ENCODE data around the gene IGFBP4. TPM values are rescaled to one million over a fixed set of nuclear protein-coding genes. Genes with fewer than 3 reads are reported as not detected.

IGFBP4 gene
- total and polyA plus RNA-seq, 2 donors (not counting 1 experiment from before 2014, with no cell fraction given), result 436 to 1,130 TPM

DNA sequence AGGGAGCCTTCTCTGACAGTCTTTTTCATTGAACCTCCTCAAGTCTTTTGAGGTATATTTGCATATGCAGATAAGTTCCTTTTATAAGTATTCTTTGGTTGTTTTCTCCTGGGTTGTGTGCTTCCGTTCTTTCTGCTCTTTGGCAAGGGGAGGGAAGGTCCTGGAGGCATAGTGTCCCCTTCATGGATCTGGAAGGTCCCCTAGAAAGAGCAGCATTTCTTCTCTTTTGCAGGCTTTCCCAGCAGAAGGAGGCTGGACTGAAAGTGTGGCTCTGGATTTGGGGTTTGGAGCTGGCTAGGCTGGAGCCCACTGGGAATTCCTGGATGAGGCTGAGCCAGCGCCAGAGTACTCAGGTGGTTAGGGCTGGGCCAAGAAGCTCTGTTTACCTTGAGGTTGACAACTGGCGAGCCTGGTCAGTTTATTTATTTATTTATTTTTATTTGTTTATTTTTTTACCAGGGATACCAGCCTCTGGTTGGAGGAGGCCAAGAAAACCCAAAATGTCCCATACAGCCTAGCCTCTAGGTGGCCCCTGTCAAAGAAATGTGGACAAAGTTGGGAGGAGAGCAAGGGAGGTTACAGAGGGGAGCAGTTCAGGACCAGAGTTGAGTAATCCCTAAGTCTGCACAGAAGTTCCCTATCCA, 20.1 kb upstream of the IGFBP4 start:
- Histone ChIP-seq H2AFZ (ENCODE audit: low read length) (no peak overlapping the region), H3K27ac (ENCODE audit: insufficient read depth, low read length) (no peak overlapping the region), H3K4me1 (ENCODE audit: control insufficient read depth, extremely low read depth, insufficient read depth, low read length) (peaks cover 2% of the 10 kb centered on the region), H3K9me3 (ENCODE audit: control insufficient read depth, insufficient read depth, low read depth, low read length) (no peaks in the 10 kb centered on the region), H3K27me3 (ENCODE audit: control insufficient read depth, insufficient read depth, low read length) (no peaks in the 10 kb centered on the region), H3K4me2 (ENCODE audit: extremely low read depth, insufficient read depth, low read length) (no peak overlapping the region), H4K20me1 (ENCODE audit: control insufficient read depth, extremely low read depth, insufficient read depth, low read length) (no peaks in the 10 kb centered on the region), H3K9ac (ENCODE audit: insufficient read depth, low read length) (no peak overlapping the region), H3K79me2 (ENCODE audit: control insufficient read depth, insufficient read depth, low read length) (no peaks in the 10 kb centered on the region), H3K4me3 (replicated peaks in 1 of 4; ENCODE audit: control extremely low read depth in 1 of 4, insufficient read depth in 1 of 4, low read depth in 3 of 4, low read length in 4 of 4) (no peak overlapping the region), H3K36me3 (ENCODE audit: control insufficient read depth, insufficient read depth, low read length) (no peaks in the 10 kb centered on the region)
- DNase-seq (ENCODE audit: low read depth in 2 of 2), result no peak
- TF ChIP-seq CTCF (conservative IDR thresholded peaks at IDR 0.05 in 1 of 2, IDR thresholded peaks at IDR 0.05 in 1 of 2; ENCODE audit: low read depth in 1 of 2, low read length in 2 of 2), result peak in 1 of 2 donors; percentile 5
- no peak for TF ChIP-seq EZH2 (IDR thresholded peaks at IDR 0.05; ENCODE audit: low read length, missing control alignments)

DNA sequence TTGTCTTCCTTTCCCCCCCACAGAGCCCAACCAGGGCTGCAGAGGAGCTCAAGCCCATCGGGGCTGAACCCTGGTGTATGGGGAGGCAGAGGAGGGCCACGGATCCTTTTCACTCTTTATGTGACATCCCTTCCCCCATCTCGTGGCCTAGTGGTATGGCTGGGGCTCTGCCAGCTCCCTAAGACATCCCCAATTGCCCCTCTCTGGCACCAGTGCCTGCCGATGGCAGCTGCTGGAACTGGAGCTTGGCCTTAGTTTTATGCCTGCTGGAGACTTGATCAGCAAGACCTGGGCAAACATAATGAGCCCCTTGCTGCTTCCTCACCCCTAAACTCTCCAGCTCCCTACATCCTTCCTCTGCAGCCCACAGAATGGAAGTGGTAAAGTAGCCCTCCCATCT, 17.5 kb upstream of the IGFBP4 start:
- H3K9ac ChIP-seq (ENCODE audit: insufficient read depth, low read length), result no peak overlapping the region
- no peaks in the 10 kb centered on the region for H3K4me1 ChIP-seq (ENCODE audit: control insufficient read depth, extremely low read depth, insufficient read depth, low read length)
- H2AFZ ChIP-seq (ENCODE audit: low read length), result no peak overlapping the region
- no peaks in the 10 kb centered on the region for H3K79me2 ChIP-seq (ENCODE audit: control insufficient read depth, insufficient read depth, low read length)
- H3K27me3 ChIP-seq (ENCODE audit: control insufficient read depth, insufficient read depth, low read length), result no peaks in the 10 kb centered on the region
- H3K9me3 ChIP-seq (ENCODE audit: control insufficient read depth, insufficient read depth, low read depth, low read length), result no peaks in the 10 kb centered on the region
- H3K4me2 ChIP-seq (ENCODE audit: extremely low read depth, insufficient read depth, low read length), result no peak overlapping the region
- TF ChIP-seq CTCF (conservative IDR thresholded peaks at IDR 0.05 in 1 of 2, IDR thresholded peaks at IDR 0.05 in 1 of 2; ENCODE audit: low read depth in 1 of 2, low read length in 2 of 2), result no peak
- TF ChIP-seq EZH2 (IDR thresholded peaks at IDR 0.05; ENCODE audit: low read length, missing control alignments), result no peak
- DNase-seq (ENCODE audit: low read depth in 2 of 2), result no peak
- no peak overlapping the region for H3K4me3 ChIP-seq (replicated peaks in 1 of 4; ENCODE audit: control extremely low read depth in 1 of 4, insufficient read depth in 1 of 4, low read depth in 3 of 4, low read length in 4 of 4)
- H4K20me1 ChIP-seq (ENCODE audit: control insufficient read depth, extremely low read depth, insufficient read depth, low read length), result no peaks in the 10 kb centered on the region
- H3K36me3 ChIP-seq (ENCODE audit: control insufficient read depth, insufficient read depth, low read length), result no peaks in the 10 kb centered on the region
- H3K27ac ChIP-seq (ENCODE audit: insufficient read depth, low read length), result no peak overlapping the region

DNA sequence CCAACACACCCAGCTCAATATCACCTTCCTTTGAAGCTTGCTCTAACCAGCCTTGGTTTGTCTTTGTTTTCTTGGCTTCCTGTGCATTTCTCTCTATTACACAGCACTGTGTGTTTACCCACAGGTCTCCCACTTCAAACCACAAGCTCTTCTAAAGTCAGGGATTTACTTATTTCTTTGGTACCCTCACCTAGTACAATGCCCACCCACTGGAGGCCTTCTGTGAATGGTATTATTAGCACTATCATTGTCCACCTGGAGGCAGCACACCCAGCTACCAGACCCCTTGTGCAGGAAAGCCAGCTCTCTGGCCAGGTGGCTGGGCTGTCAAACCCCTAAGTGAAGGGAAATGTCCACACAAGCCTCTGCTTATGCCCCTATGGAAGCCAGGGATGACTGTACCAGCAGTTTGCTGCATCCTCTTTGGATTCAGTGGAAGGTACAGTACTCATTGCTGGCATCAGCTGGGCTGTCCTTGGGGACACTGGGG, 16.2 kb upstream of the IGFBP4 start:
- no peaks in the 10 kb centered on the region for H3K4me1 ChIP-seq (ENCODE audit: control insufficient read depth, extremely low read depth, insufficient read depth, low read length)
- H3K4me2 ChIP-seq (ENCODE audit: extremely low read depth, insufficient read depth, low read length), result no peak overlapping the region
- H3K27ac ChIP-seq (ENCODE audit: insufficient read depth, low read length), result no peak overlapping the region
- no peaks in the 10 kb centered on the region for H4K20me1 ChIP-seq (ENCODE audit: control insufficient read depth, extremely low read depth, insufficient read depth, low read length)
- H3K4me3 ChIP-seq (replicated peaks in 1 of 4; ENCODE audit: control extremely low read depth in 1 of 4, insufficient read depth in 1 of 4, low read depth in 3 of 4, low read length in 4 of 4), result no peak overlapping the region
- no peak for DNase-seq (ENCODE audit: low read depth in 2 of 2)
- no peaks in the 10 kb centered on the region for H3K79me2 ChIP-seq (ENCODE audit: control insufficient read depth, insufficient read depth, low read length)
- H3K36me3 ChIP-seq (ENCODE audit: control insufficient read depth, insufficient read depth, low read length), result no peaks in the 10 kb centered on the region
- TF ChIP-seq CTCF (conservative IDR thresholded peaks at IDR 0.05 in 1 of 2, IDR thresholded peaks at IDR 0.05 in 1 of 2; ENCODE audit: low read depth in 1 of 2, low read length in 2 of 2), result no peak
- no peak for TF ChIP-seq EZH2 (IDR thresholded peaks at IDR 0.05; ENCODE audit: low read length, missing control alignments)
- no peak overlapping the region for H3K9ac ChIP-seq (ENCODE audit: insufficient read depth, low read length)
- H2AFZ ChIP-seq (ENCODE audit: low read length), result no peak overlapping the region
- no peaks in the 10 kb centered on the region for H3K9me3 ChIP-seq (ENCODE audit: control insufficient read depth, insufficient read depth, low read depth, low read length)
- H3K27me3 ChIP-seq (ENCODE audit: control insufficient read depth, insufficient read depth, low read length), result no peaks in the 10 kb centered on the region
